Activated naive CD8-positive, alpha-beta T cell (primary cell): Measurements from ENCODE around the gene PNMA1.
A peak's percentile ranks its signal among the peaks of the same experiment; 100 is the strongest.

ENCODE experiments used
- H3K27ac Mint-ChIP-seq: one replicate; pipeline ENCODE4 v1.8.0; 2021; ENCODE audit warnings: mixed read lengths
- H3K27me3 Mint-ChIP-seq: one replicate; pipeline ENCODE4 v1.8.0; 2021; ENCODE audit warnings: mixed read lengths
- H3K36me3 Mint-ChIP-seq: one replicate; pipeline ENCODE4 v1.8.0; 2021; ENCODE audit warnings: mixed read lengths
- H3K4me1 Mint-ChIP-seq: one replicate; pipeline ENCODE4 v1.8.0; 2021; ENCODE audit warnings: low read depth, mixed read lengths
- H3K4me3 Mint-ChIP-seq: one replicate; pipeline ENCODE4 v1.8.0; 2021; ENCODE audit warnings: mild to moderate bottlenecking, mixed read lengths
- H3K9me3 Mint-ChIP-seq: one replicate; pipeline ENCODE4 v1.8.0; 2021; ENCODE audit warnings: low read depth, mixed read lengths

The PNMA1 gene

GRCh38 chr14:73694083-73694482 lies 20.1 kb downstream of the PNMA1 start:
- Mint-ChIP-seq H3K27me3 (no peaks in the 10 kb centered on the region), H3K4me3 (no peak overlapping the region), H3K9me3 (no peaks in the 10 kb centered on the region), H3K36me3 (peaks cover 15% of the 10 kb centered on the region), H3K27ac (peak overlapping the region; percentile 7), H3K4me1 (peaks cover 15% of the 10 kb centered on the region)

- Mint-ChIP-seq H3K36me3 (peaks cover 5% of the 10 kb centered on the region), H3K27me3 (no peaks in the 10 kb centered on the region), H3K9me3 (no peaks in the 10 kb centered on the region), H3K4me3 (no peak overlapping the region), H3K4me1 (no peaks in the 10 kb centered on the region), H3K27ac (no peak overlapping the region)
Measured at GRCh38 chr14:73686901-73687300, 27.3 kb downstream of the PNMA1 start.

- H3K27ac Mint-ChIP-seq = no peak overlapping the region
Measured at GRCh38 chr14:73685328-73685727, 28.9 kb downstream of the PNMA1 start.

GRCh38 chr14:73684627-73685026 lies 29.6 kb downstream of the PNMA1 start:
- no peaks in the 10 kb centered on the region for H3K27me3 Mint-ChIP-seq
- H3K4me3 Mint-ChIP-seq = no peak overlapping the region
- H3K9me3 Mint-ChIP-seq = no peaks in the 10 kb centered on the region
- peaks cover 5% of the 10 kb centered on the region for H3K36me3 Mint-ChIP-seq
- no peaks in the 10 kb centered on the region for H3K4me1 Mint-ChIP-seq
- no peak overlapping the region for H3K27ac Mint-ChIP-seq

More at GRCh38 chr14:73685328-73685727, 28.9 kb downstream of the PNMA1 start:
- Mint-ChIP-seq H3K4me1 (no peaks in the 10 kb centered on the region), H3K36me3 (peaks cover 5% of the 10 kb centered on the region), H3K27me3 (no peaks in the 10 kb centered on the region), H3K9me3 (no peaks in the 10 kb centered on the region), H3K4me3 (no peak overlapping the region)

GRCh38 chr14:73680821-73681220 lies 33.4 kb downstream of the PNMA1 start:
- H3K4me1 Mint-ChIP-seq = no peaks in the 10 kb centered on the region
- no peaks in the 10 kb centered on the region for H3K27me3 Mint-ChIP-seq
- H3K36me3 Mint-ChIP-seq = peaks cover 2% of the 10 kb centered on the region
- H3K9me3 Mint-ChIP-seq = no peaks in the 10 kb centered on the region
- no peak overlapping the region for H3K4me3 Mint-ChIP-seq
- H3K27ac Mint-ChIP-seq = no peak overlapping the region

GRCh38 chr14:73678698-73679097 lies 35.5 kb downstream of the PNMA1 start:
- Mint-ChIP-seq H3K9me3 (no peaks in the 10 kb centered on the region), H3K4me3 (no peak overlapping the region)

GRCh38 chr14:73674986-73675385 lies 39.2 kb downstream of the PNMA1 start:
- H3K9me3 Mint-ChIP-seq = no peaks in the 10 kb centered on the region
- no peaks in the 10 kb centered on the region for H3K27me3 Mint-ChIP-seq
- no peak overlapping the region for H3K27ac Mint-ChIP-seq
- no peak overlapping the region for H3K4me3 Mint-ChIP-seq
- no peaks in the 10 kb centered on the region for H3K4me1 Mint-ChIP-seq
- H3K36me3 Mint-ChIP-seq = no peaks in the 10 kb centered on the region

More at GRCh38 chr14:73678698-73679097, 35.5 kb downstream of the PNMA1 start:
- Mint-ChIP-seq H3K4me1 (no peaks in the 10 kb centered on the region), H3K27me3 (no peaks in the 10 kb centered on the region), H3K27ac (no peak overlapping the region), H3K36me3 (no peaks in the 10 kb centered on the region)

GRCh38 chr14:73667854-73668253 lies 46.3 kb downstream of the PNMA1 start:
- Mint-ChIP-seq H3K27me3 (no peaks in the 10 kb centered on the region), H3K36me3 (no peaks in the 10 kb centered on the region), H3K9me3 (no peaks in the 10 kb centered on the region), H3K4me1 (no peaks in the 10 kb centered on the region), H3K27ac (no peak overlapping the region), H3K4me3 (no peak overlapping the region)

GRCh38 chr14:73666583-73666982 lies 47.6 kb downstream of the PNMA1 start:
- Mint-ChIP-seq H3K9me3 (no peaks in the 10 kb centered on the region), H3K4me3 (no peak overlapping the region), H3K27ac (no peak overlapping the region), H3K27me3 (no peaks in the 10 kb centered on the region), H3K4me1 (no peaks in the 10 kb centered on the region), H3K36me3 (peaks cover 4% of the 10 kb centered on the region)

- H3K36me3 Mint-ChIP-seq = peaks cover 7% of the 10 kb centered on the region
- no peaks in the 10 kb centered on the region for H3K4me1 Mint-ChIP-seq
- no peak overlapping the region for H3K27ac Mint-ChIP-seq
- no peak overlapping the region for H3K4me3 Mint-ChIP-seq
- no peaks in the 10 kb centered on the region for H3K27me3 Mint-ChIP-seq
- H3K9me3 Mint-ChIP-seq = no peaks in the 10 kb centered on the region
Measured at GRCh38 chr14:73665130-73665529, 49.1 kb downstream of the PNMA1 start.

GRCh38 chr14:73663548-73664212 lies 50.5 kb downstream of the PNMA1 start:
- no peak overlapping the region for H3K27ac Mint-ChIP-seq

GRCh38 chr14:73662487-73662943 lies 51.7 kb downstream of the PNMA1 start:
- H3K27me3 Mint-ChIP-seq = no peaks in the 10 kb centered on the region
- no peak overlapping the region for H3K4me3 Mint-ChIP-seq
- peaks cover 11% of the 10 kb centered on the region for H3K36me3 Mint-ChIP-seq
- no peaks in the 10 kb centered on the region for H3K4me1 Mint-ChIP-seq
- H3K27ac Mint-ChIP-seq = no peak overlapping the region
- H3K9me3 Mint-ChIP-seq = no peaks in the 10 kb centered on the region

More at GRCh38 chr14:73663548-73664212, 50.5 kb downstream of the PNMA1 start:
- Mint-ChIP-seq H3K4me3 (no peak overlapping the region), H3K27me3 (no peaks in the 10 kb centered on the region), H3K9me3 (no peaks in the 10 kb centered on the region), H3K36me3 (peaks cover 9% of the 10 kb centered on the region), H3K4me1 (no peaks in the 10 kb centered on the region)

GRCh38 chr14:73661872-73662271 lies 52.3 kb downstream of the PNMA1 start:
- Mint-ChIP-seq H3K4me3 (no peak overlapping the region), H3K27ac (no peak overlapping the region), H3K9me3 (no peaks in the 10 kb centered on the region), H3K4me1 (no peaks in the 10 kb centered on the region), H3K36me3 (peaks cover 14% of the 10 kb centered on the region), H3K27me3 (no peaks in the 10 kb centered on the region)
